Colonic mucosa (tissue), 4 donors: ENCODE measurements around the gene ETHE1. TPM values are rescaled to one million over a fixed set of nuclear protein-coding genes. Genes with fewer than 3 reads are reported as not detected.
"Not testable (repeated sequence)": the region's sequence is repeated elsewhere in the genome, so short reads cannot be mapped to it uniquely, and the experiment has no call there.

Experiments
- DNase-seq: peaks from one replicate; pipeline ENCODE4 v3.0.0-alpha.2; 2020
- H3K27ac ChIP-seq: fragments of 200-600 bp; one replicate; pipeline ENCODE4 v1.8.0; 2021
- H3K27me3 ChIP-seq: fragments of 200-600 bp; one replicate; pipeline ENCODE4 v1.8.0; 2021
- H3K36me3 ChIP-seq: fragments of 200-600 bp; one replicate; pipeline ENCODE4 v1.8.0; 2021
- H3K4me1 ChIP-seq: fragments of 200-600 bp; one replicate; pipeline ENCODE4 v1.8.0; 2021; ENCODE audit warnings: mild to moderate bottlenecking
- H3K4me3 ChIP-seq: fragments of 200-600 bp; one replicate; pipeline ENCODE4 v1.8.0; 2021
- H3K9ac ChIP-seq, 2 donors: one replicate each; pipeline ENCODE4 v1.7.0; 2013; ENCODE audit warnings: control low read depth in 2 of 2, low read depth in 2 of 2, low read length in 2 of 2
- H3K9me3 ChIP-seq: fragments of 200-600 bp; one replicate; pipeline ENCODE4 v1.8.0; 2021
- CTCF ChIP-seq: fragments of 200-600 bp; IDR thresholded peaks from one replicate; pipeline ENCODE4 v1.8.0; 2022; ENCODE audit warnings: antibody characterized with exemption, mild to moderate bottlenecking
- intact Hi-C: fragments of 100-400 bp; cut with DNase I; formaldehyde crosslinking; loops from one replicate; pipeline ENCODE4 v1.14.1; 2022
- total RNA-seq, 2 donors: library from RNA; stranded (reverse); fragmentation: NEBNext Ultra II Directional in 1 of 2; extraction: Animal tissue kit (Norgen Biotek cat#: 25700) in 1 of 2; gene quantifications; one replicate each; pipeline ENCODE4 v1.2.1, GENCODE V29; 2021
- donor health status: healthy.
- donor health status: DM: no; HTN: no; CAD: no.
- donor health status: DM: no; HTN: no; CAD: no.

The ETHE1 gene
- total RNA-seq, 2 donors from 2014 or later = 482 to 569 TPM

- no peaks in the 10 kb centered on the region for H3K27me3 ChIP-seq
- no peak overlapping the region for H3K27ac ChIP-seq
- H3K4me1 ChIP-seq = no peaks in the 10 kb centered on the region
- H3K4me3 ChIP-seq = no peak overlapping the region
- no peak overlapping the region for H3K9ac ChIP-seq
- no peak for DNase-seq
- H3K9me3 ChIP-seq = no peaks in the 10 kb centered on the region
- TF ChIP-seq CTCF = no peak
- intact Hi-C loops = loop anchor here (2.0 kb wide), 1 partner anchor 71 kb away; no protein-coding TSS in a partner anchor
- no peaks in the 10 kb centered on the region for H3K36me3 ChIP-seq
These were observed 8.9 kb downstream of the ETHE1 start for GRCh38 chr19:43518051-43518450.

- H3K4me3 ChIP-seq, H3K27me3 ChIP-seq, H3K4me1 ChIP-seq, H3K9ac ChIP-seq, H3K27ac ChIP-seq, intact Hi-C loops, DNase-seq, H3K9me3 ChIP-seq: not testable (repeated sequence)
- peaks cover 15% of the 10 kb centered on the region for H3K36me3 ChIP-seq
These were observed 14.6 kb downstream of the ETHE1 start for GRCh38 chr19:43512399-43512798.

GRCh38 chr19:43511324-43511723 lies 15.7 kb downstream of the ETHE1 start:
- Histone ChIP-seq H3K9me3 (no peaks in the 10 kb centered on the region), H3K27me3 (no peaks in the 10 kb centered on the region), H3K9ac (no peak overlapping the region), H3K27ac (no peak overlapping the region), H3K4me3 (no peak overlapping the region), H3K4me1 (no peaks in the 10 kb centered on the region), H3K36me3 (peaks cover 15% of the 10 kb centered on the region)
- intact Hi-C loops = no loop called here
- DNase-seq = no peak
- no peak for TF ChIP-seq CTCF

GRCh38 chr19:43510713-43511112 lies 16.3 kb downstream of the ETHE1 start:
- Histone ChIP-seq H3K9me3 (no peaks in the 10 kb centered on the region), H3K27me3 (no peaks in the 10 kb centered on the region), H3K4me1 (no peaks in the 10 kb centered on the region), H3K4me3 (no peak overlapping the region), H3K27ac (no peak overlapping the region), H3K36me3 (peaks cover 15% of the 10 kb centered on the region), H3K9ac (no peak overlapping the region)
- TF ChIP-seq CTCF = no peak
- DNase-seq = no peak
- intact Hi-C loops = no loop called here

GRCh38 chr19:43507880-43508279 lies 19.1 kb downstream of the ETHE1 start:
- no peaks in the 10 kb centered on the region for H3K27me3 ChIP-seq
- no peak overlapping the region for H3K27ac ChIP-seq
- intact Hi-C loops = no loop called here
- peaks cover 15% of the 10 kb centered on the region for H3K36me3 ChIP-seq
- no peak overlapping the region for H3K4me3 ChIP-seq
- DNase-seq = no peak
- no peak for TF ChIP-seq CTCF
- H3K9ac ChIP-seq = no peak overlapping the region
- peaks cover 5% of the 10 kb centered on the region for H3K4me1 ChIP-seq
- no peaks in the 10 kb centered on the region for H3K9me3 ChIP-seq

- no peak for TF ChIP-seq CTCF
- Histone ChIP-seq H3K4me3 (no peak overlapping the region), H3K27me3 (no peaks in the 10 kb centered on the region), H3K9me3 (no peaks in the 10 kb centered on the region), H3K27ac (no peak overlapping the region), H3K9ac (no peak overlapping the region), H3K4me1 (peaks cover 5% of the 10 kb centered on the region), H3K36me3 (peaks cover 15% of the 10 kb centered on the region)
- DNase-seq = no peak
- intact Hi-C loops = no loop called here
These were observed 20.4 kb downstream of the ETHE1 start for GRCh38 chr19:43506629-43507028.
